DND-41 (cell line): ENCODE results near the gene HIVEP2.

Experiments used
- CTCF ChIP-seq: IDR thresholded peaks from 2 replicates; pipeline ENCODE4 v1.5.1; 2012; ENCODE audit warnings: borderline replicate concordance, low read length, moderate library complexity, mild to moderate bottlenecking; ENCODE audit not compliant: poor library complexity, severe bottlenecking; ENCODE audit errors: extremely low read depth
- EZH2 ChIP-seq: IDR thresholded peaks from 3 replicates; pipeline ENCODE4 v1.6.1; 2012; ENCODE audit warnings: borderline replicate concordance, low read depth, mild to moderate bottlenecking, moderate library complexity, low read length, inconsistent platforms; ENCODE audit not compliant: severe bottlenecking

GRCh38 chr6:142835787-142836535 lies 109.0 kb downstream of the HIVEP2 start:
- TF ChIP-seq EZH2 (no peak), CTCF (no peak)
